ENCODE data around the gene MRPL14. TPM values are rescaled to one million over a fixed set of nuclear protein-coding genes. Genes with fewer than 3 reads are reported as not detected.
A peak's percentile ranks its signal among the peaks of the same experiment; 100 is the strongest.

The MRPL14 gene
- total and polyA plus RNA-seq, 9 of the 15 experiments (the other 6 are each of a cell fraction or from before 2014, with no cell fraction given) = 126 to 424 (median 165) TPM

GRCh38 chr6:44176130-44176761, 49.0 kb upstream of the MRPL14 start:
- no peak for DNase-seq (ENCODE audit: extremely low read depth in 1 of 4, low spot score in 3 of 4)
- Histone ChIP-seq H2AFZ (ENCODE audit: low read depth, low read length) (no peak overlapping the region), H3K27me3 (ENCODE audit: control insufficient read depth in 2 of 2, insufficient read depth in 2 of 2, low read length in 2 of 2) (peaks cover 2 to 21% of the 10 kb centered on the region in 2 experiments; a peak in 2 of 5 replicates), H3K79me2 (ENCODE audit: control insufficient read depth, insufficient read depth, low read length) (no peaks in the 10 kb centered on the region), H3K4me1 (replicated peaks in 1 of 2; ENCODE audit: control insufficient read depth in 2 of 2, insufficient read depth in 2 of 2, low read length in 2 of 2) (peaks cover 2 to 18% of the 10 kb centered on the region in 2 experiments; a peak in 3 of 5 replicates), H4K20me1 (replicated peaks; ENCODE audit: control insufficient read depth, insufficient read depth, low read length) (no peaks in the 10 kb centered on the region), H3K9ac (ENCODE audit: insufficient read depth in 1 of 2, low read depth in 2 of 2, low read length in 2 of 2) (peak overlapping the region in 1 of 2 experiments; percentile 38; a peak in 2 of 4 replicates), H3K9me1 (ENCODE audit: control insufficient read depth, insufficient read depth, low read length) (no peaks in the 10 kb centered on the region), H3K27ac (ENCODE audit: extremely low read depth, low read depth, low read length) (no peak overlapping the region), H3K4me2 (ENCODE audit: insufficient read depth, low read length) (no peak overlapping the region), H3K36me3 (ENCODE audit: control insufficient read depth, insufficient read depth, low read length) (no peaks in the 10 kb centered on the region), H3K9me3 (replicated peaks; ENCODE audit: control insufficient read depth, insufficient read depth, low read depth, low read length) (no peaks in the 10 kb centered on the region), H3K4me3 (no peak overlapping the region)
- 27% methylated on average over 15 of the region's 15 CpGs for WGBS (ENCODE audit: insufficient coverage, low coverage, missing lambda C conversion rate)
- in situ Hi-C loops (cut with MboI) (no loop called here), intact Hi-C loops (cut with micrococcal nuclease) (no loop called here)
- TF ChIP-seq RCOR1 (IDR thresholded peaks at IDR 0.05; ENCODE audit: borderline replicate concordance in 1 of 2, low read depth in 2 of 2, low read length in 2 of 2) (no peak), CC2D1A (IDR thresholded peaks at IDR 0.05) (no peak), IFI16 (CRISPR knock-in tag; IDR thresholded peaks at IDR 0.05) (no peak), ZNF77 (CRISPR knock-in tag; IDR thresholded peaks at IDR 0.05) (no peak), MCM2 (IDR thresholded peaks at IDR 0.05; ENCODE audit: low read depth) (no peak), TSHZ1 (CRISPR knock-in tag; IDR thresholded peaks at IDR 0.05) (no peak), ZNF253 (CRISPR knock-in tag; conservative IDR thresholded peaks at IDR 0.05) (no peak), NCOA2 (IDR thresholded peaks at IDR 0.05; ENCODE audit: partially characterized antibody in 2 of 2) (no peak)
- TF ChIP-seq, protein P1, sequence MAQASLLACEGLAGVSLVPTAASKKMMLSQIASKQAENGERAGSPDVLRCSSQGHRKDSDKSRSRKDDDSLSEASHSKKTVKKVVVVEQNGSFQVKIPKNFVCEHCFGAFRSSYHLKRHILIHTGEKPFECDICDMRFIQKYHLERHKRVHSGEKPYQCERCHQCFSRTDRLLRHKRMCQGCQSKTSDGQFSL (CRISPR knock-in tag; IDR thresholded peaks at IDR 0.05) = no peak
- TF ChIP-seq, protein P1 (tag; IDR thresholded peaks at IDR 0.05) = no peak
- TF ChIP-seq, protein P2, sequence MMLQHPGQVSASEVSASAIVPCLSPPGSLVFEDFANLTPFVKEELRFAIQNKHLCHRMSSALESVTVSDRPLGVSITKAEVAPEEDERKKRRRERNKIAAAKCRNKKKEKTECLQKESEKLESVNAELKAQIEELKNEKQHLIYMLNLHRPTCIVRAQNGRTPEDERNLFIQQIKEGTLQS (IDR thresholded peaks at IDR 0.05) = no peak
- TF ChIP-seq, protein P2 (CRISPR knock-in tag; conservative IDR thresholded peaks at IDR 0.05) = no peak
- ChIA-PET CTCF (ENCODE audit: low intra/inter-chr PET ratio) (interaction anchor here (0.6 kb wide), 1 partner anchor 83 kb away, joined by 3 read pairs; no protein-coding TSS in a partner anchor), POLR2A (interaction anchor here (0.8 to 1.6 kb wide), 6 partner anchors 9 to 70 kb away, joined by 3 to 7 read pairs (median 4); partner anchors contain the start of gene HSP90AB1)
- no TSS peak for BruUV-seq (replicated peaks)
- ATAC-seq = no peak
- no peak for FAIRE-seq

All from K562 (cell line).